Neural cell (in vitro differentiated cells): ENCODE results near the gene PMIS2. TPM values are rescaled to one million over a fixed set of nuclear protein-coding genes. Genes with fewer than 3 reads are reported as not detected.

Experiments used
- H2AFZ ChIP-seq: fragments of 200-600, 300-800 bp; sonication (generic), shearing (Covaris generic); 2 replicates; pipeline ENCODE4 v1.6.0; 2014; ENCODE audit warnings: low read depth, mild to moderate bottlenecking, antibody characterized with exemption, low read length, moderate library complexity
- H3F3A ChIP-seq: fragments of 200-600 bp; shearing (Covaris generic); 2 replicates; pipeline ENCODE4 v1.6.1; 2016; ENCODE audit warnings: mild to moderate bottlenecking, moderate library complexity, mixed read lengths, antibody characterized with exemption, low read length; ENCODE audit not compliant: insufficient read depth, poor library complexity, severe bottlenecking
- H3K27ac ChIP-seq: fragments of 200-600, 300-800 bp; sonication (generic), shearing (Covaris generic); 2 replicates; pipeline ENCODE4 v1.5.1; 2014; ENCODE audit warnings: mild to moderate bottlenecking, low read length, moderate library complexity
- H3K27me3 ChIP-seq: fragments of 300-800, 200-600 bp; sonication (generic), shearing (Covaris generic); 2 replicates; pipeline ENCODE4 v1.6.0; 2014; ENCODE audit warnings: mild to moderate bottlenecking, low read depth, low read length, moderate library complexity; ENCODE audit not compliant: insufficient read depth
- H3K36me3 ChIP-seq: fragments of 300-800, 200-600 bp; sonication (generic), shearing (Covaris generic); 2 replicates; pipeline ENCODE4 v1.5.1; 2014; ENCODE audit warnings: mild to moderate bottlenecking, antibody characterized with exemption, low read length, moderate library complexity; ENCODE audit not compliant: insufficient read depth
- H3K4me2 ChIP-seq: fragments of 300-800, 200-600 bp; sonication (generic), shearing (Covaris generic); 2 replicates; pipeline ENCODE4 v1.6.0; 2014; ENCODE audit warnings: mild to moderate bottlenecking, low read length
- H3K4me3 ChIP-seq: fragments of 300-800, 200-600 bp; sonication (generic), shearing (Covaris generic); 2 replicates; pipeline ENCODE4 v1.5.1; 2014; ENCODE audit warnings: mild to moderate bottlenecking, low read length, moderate library complexity
- H3K79me2 ChIP-seq: fragments of 200-600 bp; shearing (Covaris generic); replicated peaks from 2 replicates; pipeline ENCODE4 v1.6.0; 2014; ENCODE audit warnings: mild to moderate bottlenecking, low read length, moderate library complexity; ENCODE audit not compliant: insufficient read depth
- H3K9ac ChIP-seq: fragments of 300-800, 200-600 bp; sonication (generic), shearing (Covaris generic); 2 replicates; pipeline ENCODE4 v1.6.1; 2016; ENCODE audit warnings: mild to moderate bottlenecking, low read length, mixed read lengths
- H3K9me2 ChIP-seq: fragments of 200-600 bp; shearing (Covaris generic); 2 replicates; pipeline ENCODE4 v1.6.1; 2016; ENCODE audit warnings: mild to moderate bottlenecking, low read length, mixed read lengths; ENCODE audit not compliant: insufficient read depth
- H3K9me3 ChIP-seq: fragments of 200-600, 300-800 bp; sonication (generic), shearing (Covaris generic); 2 replicates; pipeline ENCODE4 v1.6.1; 2016; ENCODE audit warnings: mild to moderate bottlenecking, mixed run types, low read length, moderate library complexity, mixed read lengths
- H4K20me1 ChIP-seq: fragments of 200-600 bp; shearing (Covaris generic); 2 replicates; pipeline ENCODE4 v1.6.1; 2016; ENCODE audit warnings: mild to moderate bottlenecking, mixed run types; ENCODE audit not compliant: insufficient read depth
- EP300 ChIP-seq: fragments of 450-650 bp; conservative IDR thresholded peaks from 2 replicates; pipeline ENCODE4 v1.6.1; 2014; ENCODE audit warnings: antibody characterized with exemption, mild to moderate bottlenecking, moderate library complexity; ENCODE audit not compliant: poor library complexity, severe bottlenecking
- EZH2 ChIP-seq: fragments of 200-600, 300-800 bp; shearing (Covaris generic), sonication (generic); IDR thresholded peaks from 2 replicates; pipeline ENCODE4 v1.6.1; 2014; ENCODE audit warnings: antibody characterized with exemption, low read length, borderline replicate concordance, mild to moderate bottlenecking; ENCODE audit not compliant: insufficient read depth, poor library complexity, severe bottlenecking
- MXI1 ChIP-seq: fragments of 450-650 bp; conservative IDR thresholded peaks from 2 replicates; pipeline ENCODE4 v1.6.1; 2014; ENCODE audit warnings: antibody characterized with exemption, mild to moderate bottlenecking; ENCODE audit not compliant: poor library complexity, severe bottlenecking
- POLR2AphosphoS5 ChIP-seq: IDR thresholded peaks from 2 replicates; pipeline ENCODE4 v1.6.1; 2012
- RAD21 ChIP-seq: fragments of 450-650 bp; conservative IDR thresholded peaks from 2 replicates; pipeline ENCODE4 v1.6.1; 2014; ENCODE audit warnings: antibody characterized with exemption, mild to moderate bottlenecking, moderate library complexity
- SMC3 ChIP-seq: fragments of 450-650 bp; conservative IDR thresholded peaks from 2 replicates; pipeline ENCODE4 v1.6.1; 2014; ENCODE audit warnings: antibody characterized with exemption, mild to moderate bottlenecking, moderate library complexity; ENCODE audit not compliant: poor library complexity
- TAF1 ChIP-seq: IDR thresholded peaks from 2 replicates; pipeline ENCODE4 v1.6.1; 2012; ENCODE audit warnings: low read depth
- polyA plus RNA-seq: library from polyadenylated mRNA; depleted of rRNA; stranded (reverse); fragments of >200 nt; gene quantifications from 2 replicates; pipeline ENCODE4 v1.2.3, GENCODE V29; 2014
- TF ChIP-seq, protein P1 (sequence below): fragments of 450-650 bp; IDR thresholded peaks from 2 replicates; pipeline ENCODE4 v1.5.1; 2014; ENCODE audit warnings: antibody characterized with exemption, mild to moderate bottlenecking, moderate library complexity; ENCODE audit not compliant: poor library complexity, severe bottlenecking
- TF ChIP-seq, protein P2 (sequence below): IDR thresholded peaks from 2 replicates; pipeline ENCODE4 v1.6.1; 2012; ENCODE audit warnings: borderline replicate concordance

Gene PMIS2
- polyA plus RNA-seq, 1 donor from 2014 or later, result not detected

DNA sequence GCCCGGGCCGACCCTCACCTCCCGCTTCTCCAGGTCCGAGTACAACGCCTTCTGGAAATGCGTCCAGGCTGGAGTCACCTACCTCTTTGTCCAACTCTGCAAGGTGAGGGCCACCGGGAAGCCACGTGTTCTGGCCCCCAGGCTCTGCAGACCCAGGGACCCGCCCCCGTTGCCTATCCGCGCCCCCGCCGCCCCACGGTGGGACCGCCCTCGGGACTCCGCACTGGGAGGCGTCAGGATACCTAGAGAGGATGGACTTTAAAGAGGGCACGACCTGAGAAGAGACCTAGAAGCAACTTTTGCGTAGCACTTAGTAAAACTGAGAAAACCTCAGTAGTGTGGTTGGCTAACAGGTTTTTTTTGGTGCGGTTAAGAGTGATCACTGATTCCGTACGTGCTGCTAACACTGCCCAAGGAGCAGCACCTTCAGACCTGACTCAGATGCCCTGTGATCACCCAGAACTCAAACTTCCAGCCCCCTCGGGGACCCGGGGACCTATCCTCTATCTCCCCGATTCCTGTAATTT, 40.1 kb upstream of the PMIS2 start:
- H3K79me2 ChIP-seq, result peaks cover 18% of the 10 kb centered on the region
- TF ChIP-seq MXI1, result peak; percentile 56
- no peak for TF ChIP-seq EZH2
- TF ChIP-seq RAD21, result no peak
- peak overlapping the region; percentile 94 for H3K9ac ChIP-seq
- no peaks in the 10 kb centered on the region for H4K20me1 ChIP-seq
- peak overlapping the region; percentile 86 for H3K4me2 ChIP-seq
- H3F3A ChIP-seq, result no peaks in the 10 kb centered on the region
- peak overlapping the region; percentile 76 for H2AFZ ChIP-seq
- peak overlapping the region; percentile 99 for H3K4me3 ChIP-seq
- no peak overlapping the region for H3K27ac ChIP-seq
- no peaks in the 10 kb centered on the region for H3K9me3 ChIP-seq
- H3K9me2 ChIP-seq, result no peaks in the 10 kb centered on the region
- no peaks in the 10 kb centered on the region for H3K27me3 ChIP-seq
- H3K36me3 ChIP-seq, result no peaks in the 10 kb centered on the region

DNA sequence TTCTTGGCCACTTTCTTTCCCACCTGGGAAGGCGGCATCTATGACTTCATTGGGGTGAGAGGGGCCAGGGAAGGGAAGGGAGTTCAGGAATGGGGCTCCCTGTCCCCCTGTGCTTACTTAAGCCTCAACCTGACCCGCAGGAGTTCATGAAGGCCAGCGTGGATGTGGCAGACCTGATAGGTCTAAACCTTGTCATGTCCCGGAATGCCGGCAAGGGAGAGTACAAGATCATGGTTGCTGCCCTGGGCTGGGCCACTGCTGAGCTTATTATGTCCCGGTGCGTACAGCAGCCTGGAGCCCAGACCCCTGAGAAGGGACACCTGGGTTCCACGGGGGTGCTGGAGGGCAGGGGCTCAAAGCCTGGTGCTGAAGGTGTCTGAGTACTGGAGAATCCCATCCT, 39.4 kb upstream of the PMIS2 start:
- H3K79me2 ChIP-seq, result peaks cover 18% of the 10 kb centered on the region
- H3K36me3 ChIP-seq, result no peaks in the 10 kb centered on the region
- H3K27me3 ChIP-seq, result no peaks in the 10 kb centered on the region
- no peak for TF ChIP-seq TAF1
- no peaks in the 10 kb centered on the region for H3K9me2 ChIP-seq
- H3K9ac ChIP-seq, result no peak overlapping the region
- H4K20me1 ChIP-seq, result no peaks in the 10 kb centered on the region
- H2AFZ ChIP-seq, result no peak overlapping the region
- H3K9me3 ChIP-seq, result no peaks in the 10 kb centered on the region
- no peaks in the 10 kb centered on the region for H3F3A ChIP-seq
- peak overlapping the region; percentile 86 for H3K4me2 ChIP-seq
- H3K4me3 ChIP-seq, result peak overlapping the region; percentile 99
- H3K27ac ChIP-seq, result no peak overlapping the region

DNA sequence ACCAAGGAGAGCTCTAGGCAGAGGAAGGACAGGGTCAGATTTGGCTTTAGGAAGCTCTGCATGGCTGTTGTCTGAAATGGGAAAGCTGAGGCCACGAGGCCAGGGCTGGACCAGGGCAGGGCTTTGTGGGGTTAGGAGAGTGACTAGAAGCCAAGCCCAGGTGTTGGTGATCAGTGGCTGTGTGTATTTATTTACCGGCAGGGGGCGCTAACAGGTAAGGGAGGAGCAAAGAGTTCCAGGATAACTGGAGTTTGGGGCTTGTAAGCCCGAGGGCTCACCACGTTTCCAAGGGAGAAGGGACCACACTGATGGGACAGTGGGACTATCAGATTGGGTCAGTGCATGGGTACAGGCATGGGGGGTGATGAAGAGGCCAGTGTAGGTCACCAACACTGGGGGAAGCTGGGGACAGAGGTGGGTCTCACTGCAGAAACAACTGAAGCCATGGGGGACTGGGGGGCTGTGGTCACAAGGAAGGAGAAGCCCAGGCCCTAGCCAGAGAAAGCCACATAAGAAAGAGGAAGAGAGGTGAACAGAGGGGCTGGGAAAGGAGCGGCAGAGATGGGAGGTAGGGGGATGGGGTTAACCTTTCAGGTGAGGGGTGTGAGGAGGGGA, 36.7 kb upstream of the PMIS2 start:
- Histone ChIP-seq H3K9ac (no peak overlapping the region), H3K9me3 (no peaks in the 10 kb centered on the region), H3K27ac (no peak overlapping the region), H3K27me3 (no peaks in the 10 kb centered on the region), H3K9me2 (no peaks in the 10 kb centered on the region), H3K36me3 (no peaks in the 10 kb centered on the region), H4K20me1 (no peaks in the 10 kb centered on the region), H2AFZ (no peak overlapping the region), H3K4me3 (no peak overlapping the region), H3F3A (no peaks in the 10 kb centered on the region), H3K79me2 (peaks cover 18% of the 10 kb centered on the region), H3K4me2 (no peak overlapping the region)
- TF ChIP-seq RAD21 (peak; percentile 69), SMC3 (peak; percentile 73), POLR2AphosphoS5 (no peak), TAF1 (no peak), MXI1 (no peak), EP300 (no peak), EZH2 (no peak)
- TF ChIP-seq, protein P1, sequence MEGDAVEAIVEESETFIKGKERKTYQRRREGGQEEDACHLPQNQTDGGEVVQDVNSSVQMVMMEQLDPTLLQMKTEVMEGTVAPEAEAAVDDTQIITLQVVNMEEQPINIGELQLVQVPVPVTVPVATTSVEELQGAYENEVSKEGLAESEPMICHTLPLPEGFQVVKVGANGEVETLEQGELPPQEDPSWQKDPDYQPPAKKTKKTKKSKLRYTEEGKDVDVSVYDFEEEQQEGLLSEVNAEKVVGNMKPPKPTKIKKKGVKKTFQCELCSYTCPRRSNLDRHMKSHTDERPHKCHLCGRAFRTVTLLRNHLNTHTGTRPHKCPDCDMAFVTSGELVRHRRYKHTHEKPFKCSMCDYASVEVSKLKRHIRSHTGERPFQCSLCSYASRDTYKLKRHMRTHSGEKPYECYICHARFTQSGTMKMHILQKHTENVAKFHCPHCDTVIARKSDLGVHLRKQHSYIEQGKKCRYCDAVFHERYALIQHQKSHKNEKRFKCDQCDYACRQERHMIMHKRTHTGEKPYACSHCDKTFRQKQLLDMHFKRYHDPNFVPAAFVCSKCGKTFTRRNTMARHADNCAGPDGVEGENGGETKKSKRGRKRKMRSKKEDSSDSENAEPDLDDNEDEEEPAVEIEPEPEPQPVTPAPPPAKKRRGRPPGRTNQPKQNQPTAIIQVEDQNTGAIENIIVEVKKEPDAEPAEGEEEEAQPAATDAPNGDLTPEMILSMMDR, result peak; percentile 71
- TF ChIP-seq, protein P2, sequence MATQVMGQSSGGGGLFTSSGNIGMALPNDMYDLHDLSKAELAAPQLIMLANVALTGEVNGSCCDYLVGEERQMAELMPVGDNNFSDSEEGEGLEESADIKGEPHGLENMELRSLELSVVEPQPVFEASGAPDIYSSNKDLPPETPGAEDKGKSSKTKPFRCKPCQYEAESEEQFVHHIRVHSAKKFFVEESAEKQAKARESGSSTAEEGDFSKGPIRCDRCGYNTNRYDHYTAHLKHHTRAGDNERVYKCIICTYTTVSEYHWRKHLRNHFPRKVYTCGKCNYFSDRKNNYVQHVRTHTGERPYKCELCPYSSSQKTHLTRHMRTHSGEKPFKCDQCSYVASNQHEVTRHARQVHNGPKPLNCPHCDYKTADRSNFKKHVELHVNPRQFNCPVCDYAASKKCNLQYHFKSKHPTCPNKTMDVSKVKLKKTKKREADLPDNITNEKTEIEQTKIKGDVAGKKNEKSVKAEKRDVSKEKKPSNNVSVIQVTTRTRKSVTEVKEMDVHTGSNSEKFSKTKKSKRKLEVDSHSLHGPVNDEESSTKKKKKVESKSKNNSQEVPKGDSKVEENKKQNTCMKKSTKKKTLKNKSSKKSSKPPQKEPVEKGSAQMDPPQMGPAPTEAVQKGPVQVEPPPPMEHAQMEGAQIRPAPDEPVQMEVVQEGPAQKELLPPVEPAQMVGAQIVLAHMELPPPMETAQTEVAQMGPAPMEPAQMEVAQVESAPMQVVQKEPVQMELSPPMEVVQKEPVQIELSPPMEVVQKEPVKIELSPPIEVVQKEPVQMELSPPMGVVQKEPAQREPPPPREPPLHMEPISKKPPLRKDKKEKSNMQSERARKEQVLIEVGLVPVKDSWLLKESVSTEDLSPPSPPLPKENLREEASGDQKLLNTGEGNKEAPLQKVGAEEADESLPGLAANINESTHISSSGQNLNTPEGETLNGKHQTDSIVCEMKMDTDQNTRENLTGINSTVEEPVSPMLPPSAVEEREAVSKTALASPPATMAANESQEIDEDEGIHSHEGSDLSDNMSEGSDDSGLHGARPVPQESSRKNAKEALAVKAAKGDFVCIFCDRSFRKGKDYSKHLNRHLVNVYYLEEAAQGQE, result no peak
